ENCODE results near the gene RREB1. TPM values are rescaled to one million over a fixed set of nuclear protein-coding genes. Genes with fewer than 3 reads are reported as not detected.

Gene RREB1, protein sequence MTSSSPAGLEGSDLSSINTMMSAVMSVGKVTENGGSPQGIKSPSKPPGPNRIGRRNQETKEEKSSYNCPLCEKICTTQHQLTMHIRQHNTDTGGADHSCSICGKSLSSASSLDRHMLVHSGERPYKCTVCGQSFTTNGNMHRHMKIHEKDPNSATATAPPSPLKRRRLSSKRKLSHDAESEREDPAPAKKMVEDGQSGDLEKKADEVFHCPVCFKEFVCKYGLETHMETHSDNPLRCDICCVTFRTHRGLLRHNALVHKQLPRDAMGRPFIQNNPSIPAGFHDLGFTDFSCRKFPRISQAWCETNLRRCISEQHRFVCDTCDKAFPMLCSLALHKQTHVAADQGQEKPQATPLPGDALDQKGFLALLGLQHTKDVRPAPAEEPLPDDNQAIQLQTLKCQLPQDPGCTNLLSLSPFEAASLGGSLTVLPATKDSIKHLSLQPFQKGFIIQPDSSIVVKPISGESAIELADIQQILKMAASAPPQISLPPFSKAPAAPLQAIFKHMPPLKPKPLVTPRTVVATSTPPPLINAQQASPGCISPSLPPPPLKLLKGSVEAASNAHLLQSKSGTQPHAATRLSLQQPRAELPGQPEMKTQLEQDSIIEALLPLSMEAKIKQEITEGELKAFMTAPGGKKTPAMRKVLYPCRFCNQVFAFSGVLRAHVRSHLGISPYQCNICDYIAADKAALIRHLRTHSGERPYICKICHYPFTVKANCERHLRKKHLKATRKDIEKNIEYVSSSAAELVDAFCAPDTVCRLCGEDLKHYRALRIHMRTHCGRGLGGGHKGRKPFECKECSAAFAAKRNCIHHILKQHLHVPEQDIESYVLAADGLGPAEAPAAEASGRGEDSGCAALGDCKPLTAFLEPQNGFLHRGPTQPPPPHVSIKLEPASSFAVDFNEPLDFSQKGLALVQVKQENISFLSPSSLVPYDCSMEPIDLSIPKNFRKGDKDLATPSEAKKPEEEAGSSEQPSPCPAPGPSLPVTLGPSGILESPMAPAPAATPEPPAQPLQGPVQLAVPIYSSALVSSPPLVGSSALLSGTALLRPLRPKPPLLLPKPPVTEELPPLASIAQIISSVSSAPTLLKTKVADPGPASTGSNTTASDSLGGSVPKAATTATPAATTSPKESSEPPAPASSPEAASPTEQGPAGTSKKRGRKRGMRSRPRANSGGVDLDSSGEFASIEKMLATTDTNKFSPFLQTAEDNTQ (N-terminal part only)
- total RNA-seq: 9.1 and 11.4 TPM in 2 replicates

GRCh38 chr6:7107578-7108195, at the start of gene RREB1:
Gene RREB1 (plus strand): TSS chr6:7107961. CDS start chr6:7181912, 73,951 bp downstream.

Other genes starting within 250 kb of the RREB1 start
- gene SSR1, start 205.2 kb downstream of the RREB1 start, total RNA-seq: 79.9 and 116 TPM in 2 replicates

All from epithelial cell of umbilical artery (primary cell).